K562 (cell line): ENCODE results near the gene MAGEB4. TPM values are rescaled to one million over a fixed set of nuclear protein-coding genes. Genes with fewer than 3 reads are reported as not detected.
A peak's percentile ranks its signal among the peaks of the same experiment; 100 is the strongest.

Experiments
- CCAR2 ChIP-seq: fragments of 200-400 bp; formaldehyde crosslinking; IDR thresholded peaks from 2 replicates; pipeline ENCODE4 v1.6.1; 2017; ENCODE audit warnings: mild to moderate bottlenecking, low read depth, low read length
- DIDO1 ChIP-seq: fragments of 450-650 bp; IDR thresholded peaks from 2 replicates; pipeline ENCODE4 v1.6.1; 2016; ENCODE audit warnings: low read depth, missing biosample characterization, missing genetic modification characterization
- GABPB2 ChIP-seq: fragments of 250-450 bp; sonication (Bioruptor Pico); conservative IDR thresholded peaks from 2 replicates; pipeline ENCODE4 v1.5.1; 2021; ENCODE audit warnings: mild to moderate bottlenecking
- ILK ChIP-seq: fragments of 450-650 bp; IDR thresholded peaks from 2 replicates; pipeline ENCODE4 v1.6.1; 2016; ENCODE audit warnings: missing genetic modification characterization, low read depth, mild to moderate bottlenecking, missing compliant biosample characterization, moderate library complexity, borderline replicate concordance
- KAT7 ChIP-seq: sonication (generic); formaldehyde crosslinking; IDR thresholded peaks from 2 replicates; pipeline ENCODE4 v1.8.0; 2022; ENCODE audit warnings: missing genetic modification reagents, mild to moderate bottlenecking, borderline replicate concordance
- KLF1 ChIP-seq: fragments of 450-650 bp; IDR thresholded peaks from 2 replicates; pipeline ENCODE4 v1.6.1; 2016; ENCODE audit warnings: missing genetic modification characterization, missing compliant biosample characterization
- NFIC ChIP-seq: fragments of 450-650 bp; IDR thresholded peaks from 2 replicates; pipeline ENCODE4 v1.6.1; 2017; ENCODE audit warnings: mild to moderate bottlenecking, inconsistent platforms
- PHF8 ChIP-seq: fragments of 200-600 bp; sonication (generic); IDR thresholded peaks from 2 replicates; pipeline ENCODE4 v1.6.1; 2012; ENCODE audit warnings: mixed run types, mild to moderate bottlenecking, inconsistent platforms, low read length, moderate library complexity, borderline replicate concordance
- PHTF2 ChIP-seq: fragments of 250-450 bp; sonication (Bioruptor Pico); IDR thresholded peaks from 2 replicates; pipeline ENCODE4 v1.5.0; 2021; ENCODE audit warnings: mild to moderate bottlenecking
- POLR2A ChIP-seq: fragments of 450-650 bp; conservative IDR thresholded peaks from 2 replicates; pipeline ENCODE4 v1.6.1; 2016
- POLR2H ChIP-seq: IDR thresholded peaks from 2 replicates; pipeline ENCODE4 v1.6.1; 2016; ENCODE audit warnings: missing genetic modification characterization, low read depth, mild to moderate bottlenecking, control low read depth, missing compliant biosample characterization, moderate library complexity
- RBM22 ChIP-seq: fragments of 200-400 bp; formaldehyde crosslinking; IDR thresholded peaks from 2 replicates; pipeline ENCODE4 v1.6.1; 2018; ENCODE audit warnings: low read length, low read depth; ENCODE audit not compliant: poor library complexity, severe bottlenecking
- SIN3B ChIP-seq: fragments of 450-650 bp; IDR thresholded peaks from 2 replicates; pipeline ENCODE4 v1.6.1; 2017; ENCODE audit warnings: low read depth, mild to moderate bottlenecking, moderate library complexity
- SMARCA4 ChIP-seq: fragments of 450-650 bp; IDR thresholded peaks from 2 replicates; pipeline ENCODE4 v1.6.1; 2016
- TFAP4 ChIP-seq: sonication (generic); formaldehyde crosslinking; IDR thresholded peaks from 2 replicates; pipeline ENCODE4 v1.8.0; 2022; ENCODE audit warnings: missing genetic modification reagents, mild to moderate bottlenecking, moderate library complexity, borderline replicate concordance
- ZNF165 ChIP-seq: fragments of 250-450 bp; sonication (Bioruptor Pico); IDR thresholded peaks from 2 replicates; pipeline ENCODE4 v1.4.0; 2020; ENCODE audit warnings: borderline replicate concordance
- ZNF224 ChIP-seq: sonication (generic); formaldehyde crosslinking; IDR thresholded peaks from 2 replicates; pipeline ENCODE4 v1.8.0; 2022; ENCODE audit warnings: mild to moderate bottlenecking, missing genetic modification reagents
- ZNF398 ChIP-seq: fragments of 250-450 bp; sonication (Bioruptor Pico); IDR thresholded peaks from 2 replicates; pipeline ENCODE4 v1.8.0; 2021; ENCODE audit warnings: moderate library complexity, mild to moderate bottlenecking, inconsistent platforms
- ZNF407 ChIP-seq: fragments of 450-650 bp; IDR thresholded peaks from 2 replicates; pipeline ENCODE4 v1.6.1; 2016; ENCODE audit warnings: low read depth
- ZNF445 ChIP-seq: fragments of 250-450 bp; sonication (Bioruptor Pico); IDR thresholded peaks from 2 replicates; pipeline ENCODE4 v1.4.0; 2020; ENCODE audit warnings: low read depth, mild to moderate bottlenecking, moderate library complexity
- polyA plus RNA-seq, 8 experiments: library from polyadenylated mRNA; depleted of rRNA in 4 of 8; stranded (reverse) in 5 of 8; unstranded in 3 of 8; fragments of >200 nt; fragmentation: Nextera tagmentation in 2 of 8; fragmentation: Illumina TruSeq in 1 of 8; extraction: Ambion mirVana in 2 of 8; extraction: Trizol in 1 of 8; gene quantifications; 2 replicates each; pipeline versions ENCODE4 v1.2.1 to v1.2.3, GENCODE V29; 2011 to 2014; ENCODE audit warnings: inconsistent platforms in 1 of 8, missing spikeins in 1 of 8
- total RNA-seq, 7 experiments: library from RNA; depleted of rRNA in 6 of 7; stranded (reverse); fragments of >200 nt in 6 of 7; fragmentation: Illumina TruSeq in 2 of 7; extraction: Trizol in 2 of 7; gene quantifications; 2 replicates each; pipeline versions ENCODE4 v1.2.1 to v1.2.3, GENCODE V29; 2011 to 2021; ENCODE audit warnings: low replicate concordance in 1 of 7

The MAGEB4 gene
- total and polyA plus RNA-seq, 9 of the 15 experiments (the other 6 are each of a cell fraction or from before 2014, with no cell fraction given) = 0.04 to 0.09 (median 0.06) TPM; not detected in 6

- TF ChIP-seq ZNF407 = no peak
- no peak for TF ChIP-seq PHF8
- TF ChIP-seq ZNF445 (CRISPR knock-in tag) = no peak
- no peak for TF ChIP-seq DIDO1 (tag)
- no peak for TF ChIP-seq ZNF224 (CRISPR knock-in tag)
- TF ChIP-seq NFIC = no peak
- TF ChIP-seq GABPB2 (CRISPR knock-in tag) = no peak
- TF ChIP-seq KLF1 (tag) = no peak
- peak; percentile 54; the same call in 1 of the 2 replicates for TF ChIP-seq SMARCA4
- TF ChIP-seq ILK (tag) = no peak
- TF ChIP-seq ZNF165 (CRISPR knock-in tag) = no peak
- TF ChIP-seq CCAR2 = no peak
- TF ChIP-seq POLR2H = peak; percentile 52; the same call in 1 of the 2 replicates
- no peak for TF ChIP-seq ZNF398 (CRISPR knock-in tag)
- no peak for TF ChIP-seq SIN3B
- no peak for TF ChIP-seq RBM22
- no peak for TF ChIP-seq TFAP4 (CRISPR knock-in tag)
- TF ChIP-seq PHTF2 (CRISPR knock-in tag) = no peak
- TF ChIP-seq KAT7 (CRISPR knock-in tag) = no peak
- no peak for TF ChIP-seq POLR2A
Measured at GRCh38 chrX:30217465-30217864, 24.3 kb upstream of the MAGEB4 start (continued).
